ENCODE measurements around the gene WDR75.

The WDR75 gene

DNA sequence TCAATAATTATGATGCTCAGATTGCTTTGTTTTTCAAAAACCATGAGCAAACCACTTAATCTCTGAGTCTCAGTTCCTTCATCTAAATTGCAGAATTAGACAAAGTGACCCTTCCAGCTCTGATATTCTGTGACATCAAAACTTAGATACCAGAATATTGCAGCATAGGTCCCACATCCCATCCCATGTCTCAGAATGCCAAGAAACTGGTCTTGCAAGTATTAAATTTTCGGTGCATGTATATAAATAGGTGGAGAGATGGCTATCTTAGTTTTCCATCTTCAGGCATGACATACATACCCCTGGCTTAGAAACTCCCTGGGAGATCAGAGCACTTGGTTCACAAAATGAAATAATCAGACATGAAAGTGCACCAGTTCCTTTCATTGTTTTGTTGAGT is 39.8 kb downstream of the WDR75 start:
- TF ChIP-seq, protein P1, sequence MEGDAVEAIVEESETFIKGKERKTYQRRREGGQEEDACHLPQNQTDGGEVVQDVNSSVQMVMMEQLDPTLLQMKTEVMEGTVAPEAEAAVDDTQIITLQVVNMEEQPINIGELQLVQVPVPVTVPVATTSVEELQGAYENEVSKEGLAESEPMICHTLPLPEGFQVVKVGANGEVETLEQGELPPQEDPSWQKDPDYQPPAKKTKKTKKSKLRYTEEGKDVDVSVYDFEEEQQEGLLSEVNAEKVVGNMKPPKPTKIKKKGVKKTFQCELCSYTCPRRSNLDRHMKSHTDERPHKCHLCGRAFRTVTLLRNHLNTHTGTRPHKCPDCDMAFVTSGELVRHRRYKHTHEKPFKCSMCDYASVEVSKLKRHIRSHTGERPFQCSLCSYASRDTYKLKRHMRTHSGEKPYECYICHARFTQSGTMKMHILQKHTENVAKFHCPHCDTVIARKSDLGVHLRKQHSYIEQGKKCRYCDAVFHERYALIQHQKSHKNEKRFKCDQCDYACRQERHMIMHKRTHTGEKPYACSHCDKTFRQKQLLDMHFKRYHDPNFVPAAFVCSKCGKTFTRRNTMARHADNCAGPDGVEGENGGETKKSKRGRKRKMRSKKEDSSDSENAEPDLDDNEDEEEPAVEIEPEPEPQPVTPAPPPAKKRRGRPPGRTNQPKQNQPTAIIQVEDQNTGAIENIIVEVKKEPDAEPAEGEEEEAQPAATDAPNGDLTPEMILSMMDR (conservative IDR thresholded peaks at IDR 0.05; ENCODE audit: low read depth, low read length): no peak
- DNase-seq (ENCODE audit: low read depth): no peak
- no peak overlapping the region for H3K4me3 ChIP-seq (ENCODE audit: low read length)

DNA sequence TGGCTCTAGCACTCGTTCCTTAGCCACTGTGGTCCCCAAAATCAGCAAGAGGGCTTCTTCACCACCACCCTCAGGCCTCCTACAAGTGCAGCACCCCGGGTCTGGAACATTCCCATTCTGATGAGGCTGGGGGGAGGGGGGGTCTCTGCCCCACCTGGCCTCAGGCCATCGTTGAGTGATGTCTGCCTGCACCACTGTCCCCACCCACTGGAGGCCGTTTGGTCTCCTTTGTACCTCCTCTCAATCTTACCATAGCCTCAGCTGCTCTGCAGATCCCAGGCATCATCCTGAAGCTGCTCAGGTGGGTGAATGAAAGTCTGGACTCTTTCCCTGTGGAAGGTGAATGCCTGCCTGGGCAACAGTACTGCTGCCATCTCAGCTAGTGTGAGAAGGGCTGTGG is 42.3 kb downstream of the WDR75 start:
- DNase-seq (ENCODE audit: low read depth): no peak
- TF ChIP-seq, protein P1 (conservative IDR thresholded peaks at IDR 0.05; ENCODE audit: low read depth, low read length): no peak
- H3K4me3 ChIP-seq (ENCODE audit: low read length): no peak overlapping the region

DNA sequence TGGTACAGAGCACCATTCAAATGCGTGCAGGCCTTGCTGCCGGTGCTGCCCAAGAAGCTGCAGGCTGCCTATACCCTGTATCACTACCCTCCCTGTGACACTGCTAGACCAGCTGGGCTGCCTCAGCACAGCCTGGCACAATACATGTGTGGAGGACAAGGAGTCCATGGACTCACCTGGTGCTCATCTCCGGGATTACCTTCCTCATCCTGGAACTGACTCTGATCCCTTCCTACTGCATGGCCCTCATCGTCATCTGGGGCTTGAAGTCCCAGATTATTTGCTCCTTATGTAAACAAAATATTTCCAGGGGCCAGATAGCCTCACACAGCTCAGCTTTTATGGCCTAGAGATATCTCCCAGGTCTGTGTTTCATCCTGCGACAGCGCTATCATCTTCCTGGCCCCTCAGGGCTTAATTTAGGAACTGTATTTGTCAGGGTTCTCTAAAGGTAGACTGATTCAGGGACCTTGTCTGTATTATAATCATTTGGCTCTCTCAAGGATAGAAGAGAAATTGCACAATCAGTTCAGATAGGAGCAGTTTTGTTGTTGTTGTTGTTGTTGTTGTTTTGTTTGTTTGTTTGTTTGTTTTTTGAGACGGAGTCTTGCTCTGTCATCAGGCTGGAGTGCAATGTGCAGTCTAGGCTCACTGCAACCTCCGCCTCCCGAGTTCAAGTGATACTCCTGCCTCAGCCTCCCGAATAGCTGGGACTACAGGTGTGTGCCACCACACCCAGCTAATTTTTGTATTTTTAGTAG is 42.9 kb downstream of the WDR75 start:
- no peak overlapping the region for H3K4me3 ChIP-seq (ENCODE audit: low read length)
- TF ChIP-seq, protein P1 (conservative IDR thresholded peaks at IDR 0.05; ENCODE audit: low read depth, low read length): no peak
- no peak for DNase-seq (ENCODE audit: low read depth)

DNA sequence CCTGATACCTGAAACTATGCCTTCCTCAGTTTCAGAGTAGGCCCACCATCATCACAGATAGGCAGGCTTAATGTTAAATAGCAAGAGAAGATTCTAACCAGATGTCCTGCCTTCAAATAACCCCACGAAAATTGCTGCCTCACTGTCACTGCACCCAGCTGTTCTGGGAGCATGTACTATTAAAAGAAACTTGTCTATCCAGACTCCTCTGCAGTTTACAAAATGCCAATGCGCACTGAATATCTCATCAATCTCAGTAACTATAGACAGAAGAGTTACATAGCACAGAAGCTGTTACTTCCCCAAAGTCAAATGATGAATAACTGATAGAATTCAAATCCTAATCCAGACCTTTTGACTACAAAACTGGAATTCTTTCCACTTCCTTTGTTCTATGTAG is 43.9 kb downstream of the WDR75 start:
- DNase-seq (ENCODE audit: low read depth): no peak
- H3K4me3 ChIP-seq (ENCODE audit: low read length): no peak overlapping the region
- TF ChIP-seq, protein P1 (conservative IDR thresholded peaks at IDR 0.05; ENCODE audit: low read depth, low read length): no peak

DNA sequence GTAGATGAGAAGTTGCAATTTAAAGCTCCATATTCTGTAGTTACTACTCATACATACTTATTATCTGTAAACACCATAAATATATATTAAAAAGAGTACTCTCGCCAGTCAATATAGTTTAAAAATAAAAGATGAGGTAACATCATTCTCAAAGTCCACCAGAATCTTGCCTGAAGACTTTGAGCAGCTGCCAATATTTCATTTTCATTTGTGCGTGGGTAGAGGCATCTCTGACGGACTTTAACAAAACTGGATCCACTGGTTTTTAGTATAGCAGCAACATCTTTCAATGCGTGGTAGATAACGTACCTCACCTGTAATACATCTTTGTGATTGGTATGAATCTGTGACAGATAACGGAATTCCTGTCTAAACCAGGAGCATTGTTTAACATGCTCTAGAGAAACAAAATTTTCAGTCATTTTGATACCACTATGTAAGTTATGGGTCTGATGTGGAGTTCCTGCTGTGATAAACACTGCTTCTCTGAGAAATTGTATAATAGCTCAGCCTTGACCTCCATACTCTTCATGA is 45.0 kb downstream of the WDR75 start:
- DNase-seq (ENCODE audit: low read depth): no peak
- H3K4me3 ChIP-seq (ENCODE audit: low read length): no peak overlapping the region
- TF ChIP-seq, protein P1 (conservative IDR thresholded peaks at IDR 0.05; ENCODE audit: low read depth, low read length): no peak

DNA sequence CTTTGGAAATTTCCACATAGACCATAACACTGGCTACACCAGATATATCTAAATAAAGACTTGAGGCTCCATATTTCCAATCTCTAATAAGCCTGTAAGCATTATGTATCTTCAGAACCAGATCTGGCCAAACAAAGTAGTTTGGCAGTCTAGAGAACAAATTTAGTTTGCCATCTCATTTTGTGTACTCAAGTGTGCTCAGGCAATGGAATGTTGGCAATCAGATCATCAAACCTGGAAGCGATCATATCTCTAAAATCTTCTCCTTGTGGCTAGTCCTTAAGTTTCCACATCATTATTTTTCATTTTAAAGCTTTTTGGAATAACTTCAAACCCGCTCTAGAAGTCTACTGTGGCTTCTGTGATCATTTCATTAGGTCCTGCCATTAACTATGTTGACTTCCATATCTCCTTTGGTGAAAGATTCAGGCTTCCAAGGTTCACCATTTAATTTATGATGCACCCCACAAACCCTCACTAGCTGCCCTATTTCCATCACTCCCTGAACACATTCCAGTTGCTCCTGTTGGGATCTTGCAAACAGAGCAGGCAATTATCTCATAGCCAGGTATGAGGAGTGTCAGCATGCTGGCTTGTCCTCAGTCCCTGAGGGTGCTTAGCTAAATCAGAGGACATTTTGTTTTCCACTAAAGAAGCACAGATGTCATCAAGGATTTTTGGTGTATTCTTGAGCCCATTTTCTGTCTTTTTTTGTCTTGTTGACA is 46.2 kb downstream of the WDR75 start:
- no peak for DNase-seq (ENCODE audit: low read depth)
- no peak overlapping the region for H3K4me3 ChIP-seq (ENCODE audit: low read length)
- TF ChIP-seq, protein P1 (conservative IDR thresholded peaks at IDR 0.05; ENCODE audit: low read depth, low read length): no peak

DNA sequence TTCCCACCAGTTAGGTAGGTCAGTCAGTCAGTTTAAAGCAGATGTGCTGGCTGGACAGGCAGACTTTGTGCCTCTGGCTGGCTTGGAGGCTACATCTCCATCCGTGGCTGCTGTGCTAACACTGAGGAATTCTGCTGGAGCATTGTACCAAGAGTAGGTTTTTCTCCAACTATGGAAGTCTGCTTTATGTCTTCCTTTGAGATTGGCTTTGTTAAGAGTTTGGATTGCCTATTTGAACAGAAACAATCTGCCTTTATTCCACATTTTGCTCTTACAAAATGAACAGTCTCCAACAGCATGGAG is 46.7 kb downstream of the WDR75 start:
- H3K4me3 ChIP-seq (ENCODE audit: low read length): no peak overlapping the region
- no peak for DNase-seq (ENCODE audit: low read depth)
- TF ChIP-seq, protein P1 (conservative IDR thresholded peaks at IDR 0.05; ENCODE audit: low read depth, low read length): no peak

Measured in retinal pigment epithelial cell (primary cell).